ENCODE results near the gene CASQ2. TPM values are rescaled to one million over a fixed set of nuclear protein-coding genes. Genes with fewer than 3 reads are reported as not detected.

CASQ2 gene
- not detected in 2 replicates for total RNA-seq
- 18.6 TPM for total RNA-seq (2013)
- polyA plus RNA-seq = not detected in 2 replicates
- not detected in 2 replicates for polyA minus RNA-seq

DNA sequence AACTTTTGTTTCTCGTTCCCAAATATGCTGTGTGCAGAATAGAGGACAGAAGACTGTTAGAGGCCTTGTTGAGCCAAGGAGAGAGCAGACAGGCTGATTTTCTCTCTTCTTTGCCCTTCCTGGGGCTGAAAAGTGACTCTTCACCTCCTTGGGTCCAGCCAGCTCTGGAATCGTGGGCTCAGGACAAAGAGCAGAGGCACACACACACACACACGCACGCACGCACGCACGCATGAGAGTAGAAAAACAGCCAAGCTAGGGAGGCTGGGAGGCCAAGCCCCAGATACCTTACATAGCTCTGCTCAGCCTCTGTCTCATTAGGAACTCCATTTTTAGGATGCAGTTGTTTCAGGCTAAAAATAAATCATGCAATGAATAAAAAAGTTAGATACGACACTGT is at the start of gene CASQ2:
Gene CASQ2, minus strand, starts transcription at position 166 of the 400 bp plus-strand sequence. CDS start 173 bp downstream, outside the sequence.
- POLR2A ChIA-PET = no interaction called here
- Histone ChIP-seq H3K9ac (ENCODE audit: low read length) (no peak within 1 kb of the TSS), H3K9me3 (ENCODE audit: control extremely low read depth in 1 of 3, control insufficient read depth in 2 of 3, insufficient read depth in 1 of 3, low read length in 2 of 3) (no peaks in the 10 kb centered on the region), H3K27me3 (replicated peaks in 1 of 4; ENCODE audit: control extremely low read depth in 1 of 4, control insufficient read depth in 3 of 4, insufficient read depth in 4 of 4, low read length in 3 of 4) (peaks cover 0 to 3% (median under 1%) of the 10 kb centered on the region in 4 experiments), H4K20me1 (ENCODE audit: control insufficient read depth, insufficient read depth, low read length, poor library complexity, severe bottlenecking) (no peaks in the 10 kb centered on the region), H3K79me2 (ENCODE audit: control insufficient read depth, insufficient read depth, low read length) (no peaks in the 10 kb centered on the region), H3K27ac (ENCODE audit: low read length in 2 of 2) (no peak within 1 kb of the TSS), H3K4me3 (ENCODE audit: control extremely low read depth in 1 of 5, extremely low read depth in 1 of 5, insufficient read depth in 1 of 5, low read depth in 2 of 5, low read length in 4 of 5) (no peak within 1 kb of the TSS), H2AFZ (ENCODE audit: insufficient read depth, low read depth, low read length, poor library complexity, severe bottlenecking) (no peak within 1 kb of the TSS), H3K36me3 (replicated peaks in 1 of 2; ENCODE audit: control extremely low read depth in 1 of 2, control insufficient read depth in 1 of 2, extremely low read depth in 1 of 2, insufficient read depth in 2 of 2, low read length in 1 of 2) (no peaks in the 10 kb centered on the region), H3K4me1 (ENCODE audit: control insufficient read depth in 2 of 2, insufficient read depth in 2 of 2, low read length in 2 of 2) (no peaks in the 10 kb centered on the region), H3K4me2 (replicated peaks; ENCODE audit: low read depth, low read length, poor library complexity, severe bottlenecking) (no peak within 1 kb of the TSS)
- TF ChIP-seq, protein P1, sequence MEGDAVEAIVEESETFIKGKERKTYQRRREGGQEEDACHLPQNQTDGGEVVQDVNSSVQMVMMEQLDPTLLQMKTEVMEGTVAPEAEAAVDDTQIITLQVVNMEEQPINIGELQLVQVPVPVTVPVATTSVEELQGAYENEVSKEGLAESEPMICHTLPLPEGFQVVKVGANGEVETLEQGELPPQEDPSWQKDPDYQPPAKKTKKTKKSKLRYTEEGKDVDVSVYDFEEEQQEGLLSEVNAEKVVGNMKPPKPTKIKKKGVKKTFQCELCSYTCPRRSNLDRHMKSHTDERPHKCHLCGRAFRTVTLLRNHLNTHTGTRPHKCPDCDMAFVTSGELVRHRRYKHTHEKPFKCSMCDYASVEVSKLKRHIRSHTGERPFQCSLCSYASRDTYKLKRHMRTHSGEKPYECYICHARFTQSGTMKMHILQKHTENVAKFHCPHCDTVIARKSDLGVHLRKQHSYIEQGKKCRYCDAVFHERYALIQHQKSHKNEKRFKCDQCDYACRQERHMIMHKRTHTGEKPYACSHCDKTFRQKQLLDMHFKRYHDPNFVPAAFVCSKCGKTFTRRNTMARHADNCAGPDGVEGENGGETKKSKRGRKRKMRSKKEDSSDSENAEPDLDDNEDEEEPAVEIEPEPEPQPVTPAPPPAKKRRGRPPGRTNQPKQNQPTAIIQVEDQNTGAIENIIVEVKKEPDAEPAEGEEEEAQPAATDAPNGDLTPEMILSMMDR (IDR thresholded peaks at IDR 0.05) = no peak
- TF ChIP-seq EZH2 (IDR thresholded peaks at IDR 0.05; ENCODE audit: borderline replicate concordance, insufficient read depth, low read depth, low read length, poor library complexity, severe bottlenecking) = no peak
- WGBS (ENCODE audit: insufficient coverage) = 100% methylated on average over 1 of the region's 8 CpGs
- no peaks in the 10 kb centered on the region for H3K9me3 Mint-ChIP-seq (ENCODE audit: insufficient read depth)
- ATAC-seq (ENCODE audit: low read depth) = no peak
- no peak within 1 kb of the TSS for H3K27ac Mint-ChIP-seq
- peaks cover 7% of the 10 kb centered on the region for H3K27me3 Mint-ChIP-seq
- CTCF ChIA-PET = no interaction called here
- intact Hi-C loops (cut with micrococcal nuclease) = no loop called here
- DNase-seq = no peak
- H3K4me3 Mint-ChIP-seq = no peak within 1 kb of the TSS
- H3K4me1 Mint-ChIP-seq = no peaks in the 10 kb centered on the region

DNA sequence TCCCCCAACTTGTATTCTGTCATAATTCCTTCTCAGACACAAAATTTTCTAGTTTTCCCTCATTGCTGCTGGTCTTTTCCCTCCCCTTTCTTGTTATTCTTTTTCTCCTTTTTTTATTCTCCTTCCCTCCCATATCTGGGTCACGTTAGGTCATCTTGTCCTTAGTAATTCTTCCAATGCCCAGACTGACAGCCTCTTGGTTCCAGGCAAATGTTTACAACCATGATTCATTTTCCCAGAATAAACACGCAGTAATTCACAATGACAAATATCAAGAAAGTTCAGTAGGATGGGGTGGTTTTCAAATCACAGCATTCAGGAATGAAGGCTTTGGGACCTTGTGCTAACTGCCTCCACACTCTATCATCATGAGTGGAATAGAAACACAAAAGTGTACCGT is 47.2 kb upstream of the CASQ2 start:
- Mint-ChIP-seq H3K4me1 (no peaks in the 10 kb centered on the region), H3K4me3 (no peak overlapping the region), H3K27me3 (peaks cover 28% of the 10 kb centered on the region), H3K9me3 (ENCODE audit: insufficient read depth) (no peaks in the 10 kb centered on the region), H3K27ac (no peak overlapping the region)
- peaks cover 0 to 3% (median 1%) of the 10 kb centered on the region in 4 experiments for H3K27me3 ChIP-seq (replicated peaks in 1 of 4; ENCODE audit: control extremely low read depth in 1 of 4, control insufficient read depth in 3 of 4, insufficient read depth in 4 of 4, low read length in 3 of 4)
- no peak overlapping the region for H3K9ac ChIP-seq (ENCODE audit: low read length)
- H3K27ac ChIP-seq (ENCODE audit: low read length in 2 of 2) = no peak overlapping the region
- DNase-seq (no peak), ATAC-seq (ENCODE audit: low read depth) (no peak)
- H3K4me2 ChIP-seq (replicated peaks; ENCODE audit: low read depth, low read length, poor library complexity, severe bottlenecking) = no peak overlapping the region
- POLR2A ChIA-PET = no interaction called here
- 100% methylated on average over 1 of the region's 3 CpGs for whole genome bisulfite sequencing (ENCODE audit: insufficient coverage)
- CTCF ChIA-PET = no interaction called here
- H3K9me3 ChIP-seq (ENCODE audit: control extremely low read depth in 1 of 3, control insufficient read depth in 2 of 3, insufficient read depth in 1 of 3, low read length in 2 of 3) = no peaks in the 10 kb centered on the region
- no peak overlapping the region for H2AFZ ChIP-seq (ENCODE audit: insufficient read depth, low read depth, low read length, poor library complexity, severe bottlenecking)
- no peaks in the 10 kb centered on the region for H3K4me1 ChIP-seq (ENCODE audit: control insufficient read depth in 2 of 2, insufficient read depth in 2 of 2, low read length in 2 of 2)
- H3K4me3 ChIP-seq (ENCODE audit: control extremely low read depth in 1 of 5, extremely low read depth in 1 of 5, insufficient read depth in 1 of 5, low read depth in 2 of 5, low read length in 4 of 5) = no peak overlapping the region
- intact Hi-C loops (cut with micrococcal nuclease) = no loop called here
- H3K36me3 ChIP-seq (replicated peaks in 1 of 2; ENCODE audit: control extremely low read depth in 1 of 2, control insufficient read depth in 1 of 2, extremely low read depth in 1 of 2, insufficient read depth in 2 of 2, low read length in 1 of 2) = no peaks in the 10 kb centered on the region
- no peaks in the 10 kb centered on the region for H4K20me1 ChIP-seq (ENCODE audit: control insufficient read depth, insufficient read depth, low read length, poor library complexity, severe bottlenecking)
- TF ChIP-seq, protein P1 (IDR thresholded peaks at IDR 0.05) = no peak
- no peak for TF ChIP-seq EZH2 (IDR thresholded peaks at IDR 0.05; ENCODE audit: borderline replicate concordance, insufficient read depth, low read depth, low read length, poor library complexity, severe bottlenecking)
- no peaks in the 10 kb centered on the region for H3K79me2 ChIP-seq (ENCODE audit: control insufficient read depth, insufficient read depth, low read length)
